Placental pericyte (primary cell): ENCODE results near the gene SLC25A46. TPM values are rescaled to one million over a fixed set of nuclear protein-coding genes. Genes with fewer than 3 reads are reported as not detected.

Experiments
- total RNA-seq: library from RNA; depleted of rRNA; stranded (reverse); fragments of >200 nt; gene quantifications from 2 replicates; pipeline ENCODE4 v1.2.3, GENCODE V29; 2012

Gene SLC25A46
- total RNA-seq = 60.4 and 115 TPM in 2 replicates

DNA sequence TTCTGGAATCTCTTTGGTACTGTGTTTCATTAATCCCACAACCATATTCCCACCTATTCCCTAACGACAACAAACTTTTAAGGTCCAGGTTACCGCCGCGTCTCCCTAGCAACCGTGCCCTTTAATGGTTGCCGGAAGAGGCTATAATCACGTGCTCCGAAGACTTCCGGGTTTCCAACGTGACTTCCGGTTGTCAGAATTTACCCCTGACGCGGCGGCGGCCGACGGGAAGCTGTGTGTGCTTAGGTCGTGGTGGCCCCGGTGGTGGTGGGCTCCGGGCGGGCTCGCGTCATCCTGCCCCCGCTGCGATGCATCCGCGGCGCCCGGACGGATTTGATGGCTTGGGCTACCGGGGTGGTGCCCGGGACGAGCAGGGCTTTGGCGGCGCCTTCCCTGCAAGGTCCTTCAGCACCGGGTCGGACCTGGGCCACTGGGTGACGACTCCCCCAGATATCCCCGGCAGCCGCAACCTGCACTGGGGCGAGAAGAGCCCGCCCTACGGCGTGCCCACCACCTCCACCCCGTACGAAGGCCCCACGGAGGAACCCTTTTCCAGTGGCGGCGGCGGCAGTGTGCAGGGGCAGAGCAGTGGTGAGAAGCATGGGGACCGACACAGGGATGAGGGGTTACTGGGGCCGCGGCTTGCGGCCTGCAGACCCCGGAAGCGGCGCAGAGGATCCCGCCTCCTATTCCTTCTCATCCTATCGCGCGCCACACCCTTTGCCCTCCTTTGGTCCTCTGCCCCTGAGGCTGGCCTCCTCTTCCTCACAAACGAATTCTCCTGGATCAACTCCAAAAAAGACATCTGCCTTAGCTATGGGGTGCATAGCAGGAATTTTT is at the start of gene SLC25A46:
TSS of gene SLC25A46 (plus strand) at position 196 of the 840 bp plus-strand sequence. CDS start at position 309, 113 bp downstream.

DNA sequence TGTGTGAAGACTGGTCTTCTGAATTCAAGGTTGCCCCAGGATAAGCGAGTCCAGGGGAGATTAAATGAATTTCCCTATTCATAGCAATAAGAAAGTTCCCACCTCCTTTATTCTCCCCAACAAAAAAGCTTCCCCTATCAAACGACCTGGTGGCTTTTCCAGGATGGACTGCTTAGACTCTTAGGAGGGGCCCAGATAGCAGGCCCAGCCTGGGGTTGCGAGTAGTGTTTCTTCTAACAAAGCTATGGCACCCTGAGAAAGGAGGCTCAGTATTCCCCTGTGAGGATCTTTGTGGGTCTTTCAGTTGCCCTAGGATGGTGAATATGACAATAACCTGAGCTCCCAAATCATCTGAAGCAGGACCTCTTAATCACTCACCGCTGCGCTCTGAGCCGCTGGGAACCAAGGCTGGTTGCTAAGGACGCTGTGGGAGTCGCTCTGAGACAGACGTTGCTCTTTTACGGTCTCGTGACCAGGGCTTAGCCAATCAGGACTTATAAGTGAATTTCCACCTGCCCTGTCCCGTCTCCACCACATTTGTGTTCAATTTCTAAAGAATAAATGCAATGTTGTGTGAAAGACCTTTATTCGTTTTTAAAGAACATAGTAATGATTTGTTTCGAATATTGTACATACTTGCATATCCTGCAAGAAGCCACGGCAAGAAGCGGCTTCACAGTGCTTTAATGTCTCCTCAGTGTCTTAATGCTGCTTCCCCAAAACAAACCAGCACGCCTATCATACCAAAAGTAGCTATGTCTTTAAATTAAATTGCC is 12.4 kb upstream of the SLC25A46 start, which contains the start of gene TMEM232:
TSS of gene TMEM232 (minus strand) at position 423 of the 776 bp plus-strand sequence. CDS start 59,319 bp downstream, outside the sequence.

Other genes starting within 250 kb of the SLC25A46 start
- 0.72 and 2.6 TPM in 2 replicates for gene TMEM232, start 12.3 kb upstream of the SLC25A46 start, total RNA-seq